WTC11 (cell line): ENCODE results near the gene MORN4.

Source experiments
- ARID4B ChIP-seq: sonication (generic); formaldehyde crosslinking; IDR thresholded peaks from 2 replicates; pipeline ENCODE4 v1.8.0; 2023; ENCODE audit warnings: missing genetic modification reagents, mild to moderate bottlenecking, borderline replicate concordance
- CTCF ChIP-seq: fragments of 200-600 bp; IDR thresholded peaks from 2 replicates; pipeline ENCODE4 v1.8.0; 2022; ENCODE audit warnings: antibody characterized with exemption
- E2F1 ChIP-seq: sonication (generic); formaldehyde crosslinking; IDR thresholded peaks from 2 replicates; pipeline ENCODE4 v1.8.0; 2022; ENCODE audit warnings: mild to moderate bottlenecking, missing genetic modification reagents
- E2F4 ChIP-seq: sonication (generic); formaldehyde crosslinking; IDR thresholded peaks from 2 replicates; pipeline ENCODE4 v1.8.1; 2022; ENCODE audit warnings: low read depth, mild to moderate bottlenecking, moderate library complexity, missing genetic modification reagents, borderline replicate concordance
- JUN ChIP-seq: sonication (generic); formaldehyde crosslinking; IDR thresholded peaks from 2 replicates; pipeline ENCODE4 v1.8.0; 2023; ENCODE audit warnings: mild to moderate bottlenecking, missing genetic modification reagents
- KAT7 ChIP-seq: sonication (generic); formaldehyde crosslinking; IDR thresholded peaks from 2 replicates; pipeline ENCODE4 v1.8.1; 2023; ENCODE audit warnings: missing genetic modification reagents, mild to moderate bottlenecking, borderline replicate concordance
- MLX ChIP-seq: sonication (generic); formaldehyde crosslinking; IDR thresholded peaks from 2 replicates; pipeline ENCODE4 v1.8.1; 2023; ENCODE audit warnings: mild to moderate bottlenecking, missing genetic modification reagents, moderate library complexity
- NFATC4 ChIP-seq: fragments of 250-450 bp; sonication (Bioruptor Pico); IDR thresholded peaks from 2 replicates; pipeline ENCODE4 v1.9.0; 2021; ENCODE audit warnings: mild to moderate bottlenecking
- NFYB ChIP-seq: sonication (generic); formaldehyde crosslinking; conservative IDR thresholded peaks from 2 replicates; pipeline ENCODE4 v1.8.0; 2022; ENCODE audit warnings: low read depth, missing genetic modification reagents
- USF2 ChIP-seq: sonication (generic); formaldehyde crosslinking; IDR thresholded peaks from 2 replicates; pipeline ENCODE4 v1.8.1; 2023; ENCODE audit warnings: mild to moderate bottlenecking, missing genetic modification reagents, moderate library complexity
- ZNF423 ChIP-seq: fragments of 250-450 bp; sonication (Bioruptor Pico); IDR thresholded peaks from 2 replicates; pipeline ENCODE4 v2.1.2; 2022; ENCODE audit warnings: mild to moderate bottlenecking, moderate library complexity

- TF ChIP-seq CTCF (no peak), E2F1 (CRISPR knock-in tag) (no peak), MLX (CRISPR knock-in tag) (no peak), ARID4B (CRISPR knock-in tag) (no peak), NFATC4 (no peak), KAT7 (CRISPR knock-in tag) (no peak), USF2 (no peak), ZNF423 (CRISPR knock-in tag) (no peak), NFYB (CRISPR knock-in tag) (no peak), E2F4 (CRISPR knock-in tag) (no peak), JUN (CRISPR knock-in tag) (no peak)
These were observed 26.1 kb downstream of the MORN4 start for GRCh38 chr10:97607095-97607636.
